Forelimb muscle (tissue), 1 donor: Measurements from ENCODE around the gene ANKIB1. TPM values are rescaled to one million over a fixed set of nuclear protein-coding genes. Genes with fewer than 3 reads are reported as not detected.
"Not testable (repeated sequence)": the region's sequence is repeated elsewhere in the genome, so short reads cannot be mapped to it uniquely, and the experiment has no call there.

ENCODE experiments used
- DNase-seq: peaks from one replicate; pipeline ENCODE4 v3.0.0-alpha.2; 2013; ENCODE audit warnings: low read depth
- polyA plus RNA-seq: library from polyadenylated mRNA; unstranded; fragments of 120-200 nt; gene quantifications from one replicate; pipeline ENCODE4 v1.2.1, GENCODE V29; 2013; ENCODE audit not compliant: insufficient read length

The ANKIB1 gene
- polyA plus RNA-seq, 1 donor: 24.7 TPM

- no peak for DNase-seq
These were observed 80.1 kb downstream of the ANKIB1 start for GRCh38 chr7:92325858-92326257.

DNA sequence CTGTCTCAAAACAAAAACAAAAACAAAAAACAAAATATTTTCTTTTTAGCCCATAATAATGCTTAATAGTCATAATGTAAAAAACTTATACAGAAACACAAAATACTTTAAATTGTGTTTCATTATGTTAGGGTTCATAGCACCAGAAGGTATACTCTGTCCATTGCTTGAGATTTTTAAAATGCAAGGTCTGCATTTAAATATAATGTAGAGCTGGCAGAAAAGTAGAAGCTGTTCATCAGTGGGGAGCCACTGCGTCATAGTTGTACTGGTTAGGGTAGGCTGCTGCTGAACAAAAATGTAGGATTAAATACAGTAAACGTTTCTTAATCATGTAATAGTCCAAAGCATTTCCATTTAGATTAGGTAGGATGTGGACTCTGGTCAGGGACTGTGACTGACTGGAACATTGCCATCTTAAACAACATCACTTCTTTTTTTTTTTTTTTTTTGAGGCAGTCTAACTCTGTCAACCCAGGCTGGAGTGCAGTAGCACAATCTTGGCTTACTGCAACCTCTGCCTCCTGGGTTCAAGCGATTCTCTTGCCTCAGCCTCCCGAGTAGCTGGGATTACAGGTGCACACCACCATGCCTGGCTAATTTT lies 85.2 kb downstream of the ANKIB1 start:
- no peak for DNase-seq

DNA sequence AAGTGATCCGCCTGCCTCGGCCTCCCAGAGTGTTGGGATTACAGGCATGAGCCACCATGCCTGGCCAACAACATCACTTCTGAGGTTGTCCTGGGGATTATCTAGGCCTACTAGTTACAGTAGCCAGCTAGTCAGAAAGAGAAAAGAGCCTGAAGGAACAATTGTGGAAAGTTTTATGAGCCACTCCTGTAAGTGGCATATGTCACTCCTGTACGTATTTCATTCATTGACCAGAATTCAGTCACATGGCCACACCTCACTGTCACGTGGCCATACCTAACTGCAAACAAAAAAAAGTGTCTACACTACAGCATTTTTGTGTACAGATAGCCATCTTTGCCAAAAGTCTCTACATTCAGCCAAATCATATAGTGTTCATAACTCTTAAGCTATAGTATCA lies 85.7 kb downstream of the ANKIB1 start:
- no peak for DNase-seq

DNA sequence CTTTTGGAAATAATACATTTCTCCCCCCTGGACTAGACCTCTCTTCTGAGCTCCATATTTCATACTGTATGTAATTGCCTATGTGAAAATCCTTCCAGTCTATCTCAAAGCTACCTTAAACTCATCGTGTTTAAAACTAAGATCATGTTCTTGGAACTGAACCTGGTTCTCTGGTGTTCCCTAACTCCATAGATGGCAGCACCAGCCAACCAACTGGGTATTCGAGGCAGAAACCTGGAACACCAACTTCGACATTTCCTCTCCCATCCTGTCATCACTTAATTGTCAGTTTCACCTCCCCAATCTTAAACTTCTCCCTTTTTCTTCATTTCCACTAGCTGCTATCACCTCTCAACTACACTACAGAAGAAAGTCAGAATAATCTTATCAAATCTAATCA lies 87.0 kb downstream of the ANKIB1 start:
- DNase-seq: no peak

GRCh38 chr7:92333866-92334265 lies 88.1 kb downstream of the ANKIB1 start:
- DNase-seq: no peak

DNA sequence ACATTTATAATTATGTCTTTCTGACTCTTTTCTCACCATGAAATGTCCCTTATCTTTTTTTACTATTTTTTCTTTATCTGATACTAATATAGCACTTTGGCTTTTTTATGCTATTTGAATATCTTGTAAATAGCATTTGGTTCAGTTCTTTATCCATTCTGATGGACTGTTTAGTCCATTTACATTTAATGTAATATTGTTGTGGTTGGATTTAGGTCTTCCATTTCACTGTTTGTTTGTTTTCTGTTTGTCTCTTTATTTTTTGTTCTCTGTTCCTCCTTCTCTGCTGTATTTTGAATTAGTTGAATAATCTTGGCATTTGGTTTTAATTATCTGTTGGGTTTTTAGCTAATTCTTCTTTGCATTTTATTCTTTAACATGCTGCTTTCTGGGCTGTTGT lies 89.8 kb downstream of the ANKIB1 start:
- DNase-seq: no peak

DNA sequence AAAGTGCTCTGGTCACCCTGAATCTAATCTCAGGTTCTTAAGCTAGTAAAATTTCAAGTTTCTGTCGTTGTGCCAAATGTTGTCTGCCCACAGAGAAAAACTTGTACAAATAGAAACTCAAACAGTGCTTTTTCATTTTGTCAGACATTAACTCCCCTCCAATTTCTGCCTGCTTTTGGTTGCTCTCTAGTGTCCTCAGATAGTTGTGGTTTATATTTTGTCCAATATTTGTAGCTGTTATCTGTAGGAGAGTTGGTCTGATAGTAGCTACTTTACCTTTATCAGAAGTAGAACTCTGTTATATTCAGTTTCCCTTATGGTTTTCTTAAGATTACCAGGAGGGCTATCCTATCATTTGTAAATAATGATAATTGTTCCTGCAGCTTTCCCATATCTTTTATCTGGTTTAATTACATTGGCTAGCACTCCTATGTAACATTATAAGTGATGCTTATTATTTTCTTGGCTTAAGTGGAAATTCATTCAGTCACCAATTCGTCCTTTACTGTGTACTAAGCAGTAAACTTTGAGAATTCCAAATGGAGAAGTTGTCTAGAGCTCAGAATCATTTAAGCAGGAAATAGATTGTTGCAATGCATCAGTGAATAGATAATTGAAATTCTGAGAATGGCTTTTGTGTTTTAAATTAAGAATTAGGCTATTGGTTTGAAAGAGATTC lies 91.0 kb downstream of the ANKIB1 start:
- no peak for DNase-seq

- no peak for DNase-seq
These were observed 94.2 kb downstream of the ANKIB1 start for GRCh38 chr7:92340016-92340415.

DNA sequence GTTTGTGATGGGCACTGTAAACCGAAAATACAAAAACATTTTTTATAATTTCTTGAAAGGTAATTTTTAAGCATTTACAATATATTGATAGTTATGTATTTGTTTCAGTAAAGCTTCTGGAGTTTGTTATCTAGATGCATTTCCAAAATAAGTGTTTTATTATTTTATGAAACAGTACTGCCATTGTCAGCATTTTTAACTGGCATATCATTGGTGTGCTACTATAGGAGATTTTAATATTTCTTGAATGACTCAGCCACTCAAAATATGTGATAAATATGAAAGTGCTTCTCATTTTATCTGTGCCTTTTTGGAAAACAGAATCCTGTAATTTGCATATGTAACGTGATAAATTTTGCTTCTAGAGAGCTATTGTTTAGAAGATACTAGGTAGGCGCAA lies 97.9 kb downstream of the ANKIB1 start:
- no peak for DNase-seq

GRCh38 chr7:92352009-92352408 lies 106.2 kb downstream of the ANKIB1 start:
- DNase-seq: no peak

GRCh38 chr7:92354214-92354613 lies 108.4 kb downstream of the ANKIB1 start:
- DNase-seq: no peak

GRCh38 chr7:92356406-92356805 lies 110.6 kb downstream of the ANKIB1 start:
- no peak for DNase-seq

DNA sequence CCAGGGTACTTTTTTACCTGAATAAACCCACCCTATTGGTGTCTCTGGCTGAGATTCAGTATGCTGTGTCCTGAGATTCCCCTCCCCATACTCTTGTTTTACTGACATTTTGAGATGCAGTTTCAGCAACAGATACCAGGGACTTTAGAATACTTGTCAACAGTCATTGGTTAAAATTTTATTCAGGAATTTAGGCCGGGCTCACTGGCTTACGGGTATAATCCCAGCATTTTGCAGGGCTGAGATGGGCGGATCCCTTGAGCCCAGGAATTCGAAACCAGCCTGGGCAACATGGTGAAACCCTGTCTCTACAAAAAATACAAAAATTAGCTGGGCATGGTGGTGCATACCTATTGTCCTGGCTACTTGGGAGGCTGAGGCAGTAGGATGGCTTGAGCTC lies 111.5 kb downstream of the ANKIB1 start:
- DNase-seq: no peak

DNA sequence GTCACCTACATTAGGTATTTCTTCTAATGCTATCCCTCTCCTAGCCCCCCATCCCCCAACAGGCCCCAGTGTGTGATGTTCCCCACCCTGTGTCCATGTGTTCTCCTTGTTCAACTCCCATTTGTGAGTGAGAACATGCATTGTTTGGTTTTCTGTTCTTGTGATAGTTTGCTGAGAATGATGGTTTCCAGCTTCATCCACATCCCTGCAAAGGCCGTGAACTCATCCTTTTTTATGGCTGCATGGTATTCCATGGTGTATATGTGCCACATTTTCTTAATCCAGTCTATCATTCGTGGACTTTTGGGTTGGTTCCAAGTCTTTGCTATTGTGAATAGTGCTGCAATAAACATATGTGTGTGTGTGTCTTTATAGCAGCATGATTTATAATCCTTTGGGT lies 113.4 kb downstream of the ANKIB1 start:
- not testable (repeated sequence) for DNase-seq

GRCh38 chr7:92359801-92360200 lies 114.0 kb downstream of the ANKIB1 start:
- DNase-seq: no peak

- DNase-seq: no peak
These were observed 114.6 kb downstream of the ANKIB1 start for GRCh38 chr7:92360387-92360786.

GRCh38 chr7:92362131-92362530 lies 116.4 kb downstream of the ANKIB1 start:
- DNase-seq: no peak

GRCh38 chr7:92366730-92367129 lies 121.0 kb downstream of the ANKIB1 start:
- DNase-seq: no peak

GRCh38 chr7:92368741-92369140 lies 123.0 kb downstream of the ANKIB1 start:
- no peak for DNase-seq

- no peak for DNase-seq
These were observed 129.2 kb downstream of the ANKIB1 start for GRCh38 chr7:92375013-92375412.

DNA sequence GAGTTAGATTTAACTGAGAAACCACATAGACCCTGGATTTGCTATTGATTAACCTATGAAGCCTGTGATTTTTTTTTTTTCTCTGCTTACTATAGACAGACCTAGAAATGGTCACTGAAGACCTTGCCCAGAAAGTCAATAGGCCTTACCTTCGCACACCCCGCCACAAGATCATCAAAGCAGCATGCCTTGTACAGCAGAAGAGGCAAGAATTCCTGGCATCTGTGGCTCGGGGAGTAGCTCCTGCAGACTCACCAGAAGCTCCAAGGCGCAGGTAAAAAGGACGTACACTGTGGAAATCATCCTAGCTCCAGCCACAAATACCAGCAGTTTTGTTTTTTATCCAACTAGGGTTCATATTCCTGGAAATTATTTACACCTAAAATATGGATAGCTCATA lies 145.3 kb downstream of the ANKIB1 start:
- no peak for DNase-seq

DNA sequence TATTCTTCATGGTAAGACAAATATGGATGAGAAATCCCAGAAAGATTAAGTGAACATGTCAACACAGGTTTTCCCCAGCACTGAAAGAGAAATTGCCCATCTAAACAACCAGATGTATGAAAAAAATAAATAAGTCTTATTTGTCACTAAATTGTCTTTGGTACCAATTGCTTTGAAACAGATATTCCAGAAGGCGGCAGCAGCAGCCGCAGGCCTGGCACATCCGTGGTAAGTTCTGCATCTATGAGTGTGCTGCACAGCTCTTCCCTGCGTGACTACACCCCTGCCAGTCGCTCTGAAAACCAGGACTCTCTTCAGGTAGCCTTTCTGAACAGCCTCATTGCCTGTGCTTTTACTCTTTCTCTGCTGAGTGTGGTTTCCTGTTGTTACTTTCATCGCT lies 151.8 kb downstream of the ANKIB1 start:
- DNase-seq: no peak

DNA sequence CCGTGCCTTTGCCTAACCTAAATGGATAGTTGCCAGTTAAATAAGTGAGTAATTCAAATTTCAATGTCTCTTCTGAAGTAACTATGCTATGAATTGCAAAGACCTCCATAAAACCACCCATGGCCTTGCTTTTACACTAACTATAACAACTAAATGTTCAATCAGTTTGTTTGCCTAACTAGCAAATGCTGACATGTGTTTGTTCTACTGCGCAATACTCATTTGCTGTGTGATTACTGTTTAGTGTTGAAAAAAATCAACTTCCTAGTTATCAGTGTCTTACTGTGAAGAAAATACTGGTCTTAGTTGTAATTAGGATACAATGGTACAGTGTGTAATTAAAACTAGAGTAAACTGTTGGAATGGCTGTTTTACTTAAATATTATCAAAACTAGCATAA lies 154.2 kb downstream of the ANKIB1 start:
- no peak for DNase-seq
